SK-N-MC (cell line): ENCODE measurements around the gene ADA.
"Not testable (repeated sequence)": the region's sequence is repeated elsewhere in the genome, so short reads cannot be mapped to it uniquely, and the experiment has no call there.

Experiments
- DNase-seq: peaks from one replicate; pipeline ENCODE4 v3.0.0-alpha.2; 2011; ENCODE audit warnings: low read depth, low spot score
- H3K27ac ChIP-seq: fragments of 200-600 bp; sonication (generic); 2 replicates; pipeline ENCODE4 v1.5.1; 2016; ENCODE audit warnings: mixed run types
- H3K36me3 ChIP-seq: fragments of 200-600 bp; sonication (generic); 2 replicates; pipeline ENCODE4 v1.6.1; 2017; ENCODE audit warnings: antibody characterized with exemption, low read length, mixed read lengths; ENCODE audit not compliant: insufficient read depth
- H3K4me3 ChIP-seq: fragments of 200-600 bp; sonication (generic); 2 replicates; pipeline ENCODE4 v1.5.1; 2016
- H3K9ac ChIP-seq: fragments of 200-600 bp; sonication (generic); 2 replicates; pipeline ENCODE4 v1.8.0; 2017; ENCODE audit warnings: mixed run types, mixed read lengths; ENCODE audit not compliant: insufficient read length
- H3K9me3 ChIP-seq: fragments of 200-600 bp; sonication (generic); 2 replicates; pipeline ENCODE4 v1.6.1; 2017; ENCODE audit warnings: low read depth, mild to moderate bottlenecking, antibody characterized with exemption, low read length, moderate library complexity, mixed read lengths
- EZH2 ChIP-seq: fragments of 200-600 bp; sonication (generic); IDR thresholded peaks from one replicate; pipeline ENCODE4 v1.6.1; 2017; ENCODE audit warnings: antibody characterized with exemption
- FOXP2 ChIP-seq: optimal IDR thresholded peaks from 2 replicates; pipeline ENCODE3; 2011; ENCODE audit warnings: mild to moderate bottlenecking, moderate library complexity; ENCODE audit not compliant: insufficient read depth; ENCODE audit errors: extremely low read length, control extremely low read depth
- POLR2AphosphoS5 ChIP-seq: IDR thresholded peaks from 2 replicates; pipeline ENCODE4 v1.6.1; 2012; ENCODE audit warnings: mild to moderate bottlenecking, low read depth, low read length, borderline replicate concordance

The ADA gene

GRCh38 chr20:44651684-44652423 lies at the start of gene ADA:
Gene ADA (minus strand): TSS chr20:44651699. CDS start chr20:44651607, 92 bp downstream.
- peak within 1 kb of the TSS; percentile 81 for H3K4me3 ChIP-seq
- TF ChIP-seq POLR2AphosphoS5 (no peak), FOXP2 (no peak), EZH2 (no peak)
- peak within 1 kb of the TSS; percentile 77 for H3K9ac ChIP-seq
- DNase-seq: no peak
- H3K36me3 ChIP-seq: no peaks in the 10 kb centered on the region
- no peaks in the 10 kb centered on the region for H3K9me3 ChIP-seq
- no peak within 1 kb of the TSS for H3K27ac ChIP-seq

DNA sequence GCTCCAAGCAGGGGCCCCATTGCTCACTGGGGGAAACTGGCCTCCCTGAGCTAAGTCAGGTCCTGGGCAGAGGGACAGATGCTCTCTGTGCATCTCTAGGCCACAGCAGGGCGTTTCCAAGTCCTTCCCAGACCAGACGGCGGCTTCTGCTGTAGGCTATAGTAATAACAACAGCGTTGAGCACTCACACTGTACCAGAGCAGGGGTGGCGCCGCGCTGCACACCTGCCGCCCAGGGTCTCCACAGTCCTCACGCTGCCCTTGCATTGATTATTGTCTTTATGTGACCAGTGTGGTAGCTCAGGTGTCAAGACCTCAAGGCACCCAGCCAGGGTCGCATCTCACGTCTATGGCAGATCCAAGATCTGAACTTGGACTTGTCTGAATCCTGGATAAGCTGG lies 48.8 kb upstream of the ADA start:
- no peak for TF ChIP-seq FOXP2
- no peak for TF ChIP-seq EZH2
- Histone ChIP-seq H3K9me3 (no peaks in the 10 kb centered on the region), H3K9ac (no peak overlapping the region), H3K27ac (no peak overlapping the region), H3K36me3 (no peaks in the 10 kb centered on the region), H3K4me3 (no peak overlapping the region)
- no peak for DNase-seq

DNA sequence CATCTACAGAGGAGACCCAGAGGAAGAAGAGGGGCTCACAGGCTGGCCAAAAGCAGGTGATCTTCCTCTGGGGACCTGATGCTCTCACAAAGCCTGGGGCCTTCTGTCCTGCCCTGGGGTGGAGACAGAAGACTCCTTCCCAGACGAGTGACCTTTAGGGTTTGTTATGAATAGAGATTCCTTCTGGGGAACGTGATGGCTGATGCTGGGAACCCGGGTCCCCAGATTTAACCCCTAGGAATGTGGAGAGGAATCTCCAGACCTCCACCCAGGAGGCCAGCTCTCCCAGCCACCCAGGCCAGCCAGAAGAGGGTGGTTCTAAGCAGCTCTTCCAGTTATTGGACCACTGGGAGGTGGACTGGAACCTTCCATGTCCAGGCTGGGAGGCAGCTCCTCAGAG lies 46.9 kb upstream of the ADA start:
- TF ChIP-seq EZH2 (no peak), POLR2AphosphoS5 (no peak), FOXP2 (no peak)
- H3K36me3 ChIP-seq: no peaks in the 10 kb centered on the region

DNA sequence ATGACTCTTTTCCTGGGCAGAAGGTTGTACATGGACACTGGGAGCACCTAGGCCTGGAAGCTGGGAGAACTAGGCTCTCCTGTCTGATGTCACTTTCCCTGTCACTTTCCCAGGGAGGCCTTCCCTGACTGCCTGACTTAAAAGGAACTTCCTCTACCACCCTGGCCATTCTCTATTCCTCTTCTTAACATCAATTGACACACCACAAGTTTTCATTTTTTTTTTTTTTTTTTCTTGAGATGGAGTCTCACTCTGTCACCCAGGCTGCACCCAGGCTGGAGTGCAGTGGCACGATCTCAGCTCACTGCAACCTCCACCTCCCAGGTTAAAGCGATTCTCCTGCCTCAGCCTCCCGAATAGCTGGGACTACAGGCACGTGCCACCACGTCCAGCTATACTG lies 45.5 kb upstream of the ADA start:
- H3K9me3 ChIP-seq, H3K27ac ChIP-seq, H3K4me3 ChIP-seq, DNase-seq, H3K36me3 ChIP-seq, H3K9ac ChIP-seq: not testable (repeated sequence)

More for the DNA sequence above, 46.9 kb upstream of the ADA start:
- Histone ChIP-seq H3K9me3 (no peaks in the 10 kb centered on the region), H3K27ac (no peak overlapping the region), H3K9ac (no peak overlapping the region), H3K4me3 (no peak overlapping the region)
- DNase-seq: no peak

DNA sequence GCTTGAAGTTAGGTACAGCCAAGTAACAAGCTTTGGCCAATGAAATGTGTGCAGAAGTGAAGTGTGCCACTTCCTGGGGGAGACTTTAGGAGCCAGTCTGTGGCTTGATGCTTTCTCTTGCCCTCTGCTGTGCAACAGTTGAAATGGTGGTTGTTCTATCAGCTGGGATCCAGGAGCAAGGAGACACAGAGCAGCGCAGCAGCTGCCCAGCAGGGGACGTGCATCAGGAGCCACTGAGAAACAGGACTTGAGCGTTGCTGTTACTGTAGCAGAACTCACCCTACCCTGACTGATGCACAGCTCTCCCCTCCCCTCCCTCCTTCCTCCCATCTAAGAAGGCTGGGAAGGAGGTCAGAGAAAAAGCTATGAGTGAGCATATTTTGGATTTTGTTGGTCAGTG lies 44.8 kb upstream of the ADA start:
- no peak overlapping the region for H3K9ac ChIP-seq
- no peak overlapping the region for H3K27ac ChIP-seq
- no peaks in the 10 kb centered on the region for H3K36me3 ChIP-seq
- no peak overlapping the region for H3K4me3 ChIP-seq
- no peaks in the 10 kb centered on the region for H3K9me3 ChIP-seq
- TF ChIP-seq EZH2 (no peak), POLR2AphosphoS5 (no peak), FOXP2 (no peak)
- DNase-seq: no peak

DNA sequence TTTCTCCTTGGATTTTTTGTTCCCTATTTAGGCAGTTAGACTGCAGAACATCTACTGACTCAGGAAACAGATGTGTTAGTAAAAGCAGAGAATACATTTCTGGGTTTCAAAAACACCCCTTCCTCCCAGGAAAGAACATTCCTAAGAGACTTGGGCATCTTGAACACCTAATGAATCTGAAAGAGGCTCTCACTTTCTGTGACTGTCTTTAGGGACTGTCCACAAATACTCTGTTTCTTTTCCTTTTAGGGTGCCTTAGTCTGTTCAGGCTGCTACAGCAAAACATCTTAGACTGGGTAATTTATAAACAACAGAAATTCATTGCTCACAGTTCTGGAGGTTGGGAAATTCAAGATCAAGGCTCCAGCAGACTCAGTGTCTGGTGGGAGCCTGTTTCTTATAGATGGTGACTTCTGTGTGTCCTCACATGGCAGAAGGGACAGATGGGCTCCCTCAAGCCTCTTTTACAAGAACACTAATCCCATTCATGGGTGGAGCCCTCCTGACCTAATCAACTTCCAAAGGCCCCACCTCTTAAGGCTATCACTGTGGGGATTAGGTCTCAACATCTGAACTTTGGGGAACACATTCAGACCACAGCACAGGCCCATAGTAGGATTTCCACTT lies 44.3 kb upstream of the ADA start:
- H3K27ac ChIP-seq: no peak overlapping the region
- TF ChIP-seq EZH2: no peak
- no peak for TF ChIP-seq POLR2AphosphoS5
- TF ChIP-seq FOXP2: no peak
- DNase-seq: no peak
- no peak overlapping the region for H3K9ac ChIP-seq
- no peak overlapping the region for H3K4me3 ChIP-seq
- H3K36me3 ChIP-seq: no peaks in the 10 kb centered on the region
- H3K9me3 ChIP-seq: no peaks in the 10 kb centered on the region

- TF ChIP-seq POLR2AphosphoS5: no peak
- no peak for TF ChIP-seq FOXP2
- TF ChIP-seq EZH2: no peak
- Histone ChIP-seq H3K9me3 (no peaks in the 10 kb centered on the region), H3K36me3 (no peaks in the 10 kb centered on the region), H3K27ac (no peak overlapping the region), H3K4me3 (no peak overlapping the region), H3K9ac (no peak overlapping the region)
- DNase-seq: no peak
Measured at GRCh38 chr20:44695295-44695673, 43.8 kb upstream of the ADA start.

DNA sequence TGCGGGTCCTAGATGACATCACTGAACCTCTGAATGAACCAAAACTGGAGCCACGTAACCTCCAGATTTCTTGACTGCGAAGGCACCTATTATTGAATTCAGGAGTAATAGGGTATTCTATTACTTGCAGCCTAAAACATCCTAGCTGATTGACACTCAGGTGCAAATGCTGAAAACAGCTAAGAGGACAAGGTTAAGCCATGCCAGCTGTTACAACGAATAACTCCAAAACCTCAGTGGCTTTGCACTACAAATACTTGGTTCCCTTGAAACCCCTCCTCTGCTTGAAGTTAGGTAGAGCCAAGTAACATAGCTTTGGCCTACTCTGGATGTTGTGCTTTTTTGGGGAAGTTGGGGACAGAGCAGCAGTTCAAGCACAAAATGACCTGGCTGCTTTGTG lies 42.7 kb upstream of the ADA start:
- H3K9ac ChIP-seq: no peak overlapping the region
- H3K36me3 ChIP-seq: no peaks in the 10 kb centered on the region
- H3K9me3 ChIP-seq: no peaks in the 10 kb centered on the region
- no peak overlapping the region for H3K4me3 ChIP-seq
- TF ChIP-seq EZH2 (no peak), FOXP2 (no peak), POLR2AphosphoS5 (no peak)
- no peak overlapping the region for H3K27ac ChIP-seq
- DNase-seq: no peak

DNA sequence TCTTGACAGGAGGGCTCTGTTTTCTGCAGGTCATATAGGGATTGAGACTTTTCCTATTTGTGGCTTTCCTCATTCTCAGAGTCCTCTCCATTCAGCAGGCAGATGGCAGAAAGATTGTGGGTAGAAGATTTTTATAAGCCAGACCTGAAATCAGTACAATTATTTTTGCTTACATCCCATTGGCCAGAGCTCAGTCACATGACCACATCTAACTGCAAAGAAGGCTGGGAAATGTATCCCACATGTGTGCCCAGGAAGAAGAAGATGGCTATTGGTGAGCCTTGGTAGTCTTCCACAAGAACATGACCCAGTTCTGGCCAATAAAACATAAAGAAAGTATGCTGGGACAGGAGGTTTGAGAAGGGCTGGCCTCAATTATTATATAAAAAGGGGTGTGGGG lies 42.1 kb upstream of the ADA start:
- Histone ChIP-seq H3K9ac (no peak overlapping the region), H3K9me3 (no peaks in the 10 kb centered on the region), H3K4me3 (no peak overlapping the region), H3K27ac (no peak overlapping the region), H3K36me3 (no peaks in the 10 kb centered on the region)
- no peak for TF ChIP-seq POLR2AphosphoS5
- TF ChIP-seq EZH2: no peak
- no peak for TF ChIP-seq FOXP2
- no peak for DNase-seq
